HepG2 (cell line): ENCODE measurements around the gene N4BP2L1. TPM values are rescaled to one million over a fixed set of nuclear protein-coding genes. Genes with fewer than 3 reads are reported as not detected.
A peak's percentile ranks its signal among the peaks of the same experiment; 100 is the strongest.

Source experiments
- ATAC-seq: fragments of 200-7000 bp; cut with Tn5 transposase; 3 replicates; pipeline ENCODE4 v1.9.1; 2020; ENCODE audit warnings: mild to moderate bottlenecking, moderate library complexity
- BruUV-seq: library from RNA; stranded (reverse); fragments of 400-500 nt; replicated peaks from 2 replicates; lab custom pipeline; 2021; lab: Mats Ljungman, UMichigan
- CTCF ChIA-PET: fragments of 300-600 bp; formaldehyde crosslinking; extraction: SDS; loops from one replicate; lab custom pipeline; 2021; ENCODE audit warnings: low total read pairs, inconsistent platforms, low intra/inter-chr PET ratio; lab: Yijun Ruan, JAX
- POLR2A ChIA-PET: fragments of 350-600 bp; sonication (Branson Sonifier 250); formaldehyde crosslinking; loops from one replicate; lab custom pipeline; 2020; ENCODE audit warnings: antibody characterized with exemption, inconsistent platforms; lab: Yijun Ruan, JAX
- DNase-seq: peaks from one replicate; pipeline ENCODE4 v3.0.0-alpha.2; 2015; ENCODE audit warnings: low spot score
- FAIRE-seq: peaks from 3 replicates; lab custom pipeline; 2011; peaks lifted over from hg19 to GRCh38; lab: Jason Lieb, UNC
- H2AFZ ChIP-seq: one replicate; pipeline ENCODE4 v1.6.1; 2011; ENCODE audit warnings: low read length, inconsistent platforms
- H3K27ac ChIP-seq: fragments of 300-600 bp; 3 replicates; pipeline ENCODE4 v1.8.0; 2011; ENCODE audit warnings: mixed run types, mild to moderate bottlenecking, mixed read lengths, low read length, inconsistent platforms; ENCODE audit not compliant: insufficient read depth; ENCODE audit errors: extremely low read length
- H3K27me3 ChIP-seq, 2 experiments: fragments of 200-600 bp in 1 of 2; 2 replicates in 1 of 2; 3 replicates in 1 of 2; pipeline versions ENCODE4 v1.6.0 to v1.8.0; 2011; ENCODE audit warnings: low read length in 2 of 2, mild to moderate bottlenecking in 2 of 2, moderate library complexity in 2 of 2, inconsistent platforms in 1 of 2; ENCODE audit not compliant: insufficient read depth in 2 of 2, control insufficient read depth in 1 of 2
- H3K36me3 ChIP-seq, 2 experiments: fragments of 200-600 bp in 1 of 2; replicated peaks in 1 of 2; 2 replicates in 1 of 2; 3 replicates in 1 of 2; pipeline versions ENCODE4 v1.5.1 to v1.8.0; 2011; ENCODE audit warnings: low read length in 2 of 2, inconsistent platforms in 1 of 2; ENCODE audit not compliant: insufficient read depth in 2 of 2, control insufficient read depth in 1 of 2
- H3K4me1 ChIP-seq: 2 replicates; pipeline ENCODE4 v1.5.1; 2012; ENCODE audit warnings: low read length, inconsistent platforms; ENCODE audit not compliant: insufficient read depth
- H3K4me2 ChIP-seq: 2 replicates; pipeline ENCODE4 v1.6.0; 2011; ENCODE audit warnings: low read depth, low read length, inconsistent platforms
- H3K4me3 ChIP-seq, 3 experiments: fragments of 200-600 bp in 1 of 3; sonication (generic), shearing (Covaris generic) in 1 of 3; replicated peaks in 1 of 3; 2 replicates each; pipeline ENCODE4 v1.5.1; 2011 to 2016; ENCODE audit warnings: low read length in 3 of 3, inconsistent platforms in 2 of 3, low read depth in 2 of 3, mild to moderate bottlenecking in 2 of 3, control low read depth in 1 of 3, mixed read lengths in 1 of 3; ENCODE audit not compliant: insufficient read depth in 1 of 3
- H3K79me2 ChIP-seq: one replicate; pipeline ENCODE4 v1.6.1; 2011; ENCODE audit warnings: low read length, inconsistent platforms; ENCODE audit not compliant: insufficient read depth
- H3K9ac ChIP-seq: 2 replicates; pipeline ENCODE4 v1.6.0; 2011; ENCODE audit warnings: mild to moderate bottlenecking, low read depth, low read length, inconsistent platforms; ENCODE audit not compliant: insufficient read depth
- H3K9me3 ChIP-seq: 2 replicates; pipeline ENCODE4 v1.5.1; 2012; ENCODE audit warnings: mild to moderate bottlenecking, low read length
- H4K20me1 ChIP-seq: 2 replicates; pipeline ENCODE4 v1.6.0; 2011; ENCODE audit warnings: inconsistent platforms, mild to moderate bottlenecking, low read length, moderate library complexity; ENCODE audit not compliant: insufficient read depth
- KLF16 ChIP-seq, 2 experiments: sonication (generic) in 1 of 2; formaldehyde crosslinking in 1 of 2; IDR thresholded peaks; 2 replicates each; pipeline versions ENCODE4 v1.6.1 to v1.8.0; 2016 to 2023; ENCODE audit warnings: missing genetic modification reagents in 2 of 2, missing compliant biosample characterization in 1 of 2
- ZKSCAN1 ChIP-seq: fragments of 150-350 bp; IDR thresholded peaks from 2 replicates; pipeline ENCODE4 v1.6.1; 2014; ENCODE audit warnings: low read length
- ZNF724P ChIP-seq: sonication (generic); formaldehyde crosslinking; IDR thresholded peaks from 2 replicates; pipeline ENCODE4 v1.8.0; 2022; ENCODE audit warnings: missing genetic modification reagents, borderline replicate concordance
- WGBS: methylation state at CpG from one replicate; pipeline ENCODE4 v1.1.6; 2017; ENCODE audit warnings: low lambda C conversion rate; 5-methylcytosine and 5-hydroxymethylcytosine counted together
- in situ Hi-C: cut with HindIII; loops from 2 replicates; pipeline ENCODE4 v1.10.0; 2017; ENCODE audit warnings: low pct_unique_long_range_greater_than_20kb; ENCODE audit not compliant: extremely low pct_ligation_motif_present
- intact Hi-C: fragments of 100-400 bp; cut with micrococcal nuclease; formaldehyde crosslinking; loops from one replicate; pipeline ENCODE4 v1.10.0; 2022; ENCODE audit not compliant: unreplicated experiment
- polyA plus RNA-seq, 8 experiments: library from polyadenylated mRNA; depleted of rRNA in 3 of 8; stranded (reverse) in 7 of 8; unstranded in 1 of 8; fragments of >200 nt; fragmentation: Illumina TruSeq in 4 of 8; extraction: Trizol in 4 of 8; gene quantifications; 2 replicates each; pipeline versions ENCODE4 v1.2.1 to v1.2.3, GENCODE V29; 2011 to 2016; ENCODE audit warnings: low read depth in 4 of 8, missing spikeins in 1 of 8, mixed read lengths in 1 of 8; ENCODE audit not compliant: insufficient read depth in 1 of 8
- total RNA-seq, 5 experiments: library from RNA; depleted of rRNA; stranded (reverse); fragments of >200 nt; fragmentation: Illumina TruSeq; extraction: Trizol; gene quantifications; 2 replicates each; pipeline ENCODE4 v1.2.3, GENCODE V29; 2016; ENCODE audit warnings: low read depth in 1 of 5
- TF ChIP-seq, protein P1 (sequence below): IDR thresholded peaks from 2 replicates; pipeline ENCODE4 v1.6.1; 2016

Gene N4BP2L1
- total and polyA plus RNA-seq, 2 of the 13 experiments (the other 11 are each of a cell fraction or from before 2014, with no cell fraction given): 13.2 to 34.5 TPM

- TF ChIP-seq, protein P1, sequence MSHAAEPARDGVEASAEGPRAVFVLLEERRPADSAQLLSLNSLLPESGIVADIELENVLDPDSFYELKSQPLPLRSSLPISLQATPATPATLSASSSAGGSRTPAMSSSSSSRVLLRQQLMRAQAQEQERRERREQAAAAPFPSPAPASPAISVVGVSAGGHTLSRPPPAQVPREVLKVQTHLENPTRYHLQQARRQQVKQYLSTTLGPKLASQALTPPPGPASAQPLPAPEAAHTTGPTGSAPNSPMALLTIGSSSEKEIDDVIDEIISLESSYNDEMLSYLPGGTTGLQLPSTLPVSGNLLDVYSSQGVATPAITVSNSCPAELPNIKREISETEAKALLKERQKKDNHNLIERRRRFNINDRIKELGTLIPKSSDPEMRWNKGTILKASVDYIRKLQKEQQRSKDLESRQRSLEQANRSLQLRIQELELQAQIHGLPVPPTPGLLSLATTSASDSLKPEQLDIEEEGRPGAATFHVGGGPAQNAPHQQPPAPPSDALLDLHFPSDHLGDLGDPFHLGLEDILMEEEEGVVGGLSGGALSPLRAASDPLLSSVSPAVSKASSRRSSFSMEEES (CRISPR knock-in tag): no peak
- no peak for TF ChIP-seq ZNF724P
- no peak for TF ChIP-seq KLF16 (CRISPR knock-in tag; IDR thresholded peaks at IDR 0.05)
Observed at GRCh38 chr13:32409561-32410421, 18.1 kb downstream of the N4BP2L1 start (continued).

- H3K4me3 ChIP-seq: no peak overlapping the region; a peak in 1 of 6 replicates
- H3K9me3 ChIP-seq: no peaks in the 10 kb centered on the region
- DNase-seq (no peak), ATAC-seq (no peak), FAIRE-seq (no peak)
- H3K36me3 ChIP-seq: peaks cover 0 to 4% of the 10 kb centered on the region in 2 experiments; a peak in 1 of 5 replicates
- H3K4me1 ChIP-seq: peaks cover 26% of the 10 kb centered on the region
- no peak for TF ChIP-seq ZKSCAN1
- 93% methylated on average over 6 of the region's 6 CpGs for WGBS
- intact Hi-C loops (no loop called here), in situ Hi-C loops (no loop called here)
- H4K20me1 ChIP-seq: no peaks in the 10 kb centered on the region
- no peak overlapping the region for H3K9ac ChIP-seq
- H3K27ac ChIP-seq: peak overlapping the region; percentile 56
- CTCF ChIA-PET: no interaction called here
- H3K4me2 ChIP-seq: peak overlapping the region; percentile 47
- H3K27me3 ChIP-seq: no peaks in the 10 kb centered on the region
- H3K79me2 ChIP-seq: no peaks in the 10 kb centered on the region
- no TSS peak for BruUV-seq
- H2AFZ ChIP-seq: no peak overlapping the region
- POLR2A ChIA-PET: interaction anchor here (1.0 to 1.2 kb wide), 2 partner anchors 19 to 154 kb away, joined by 3 read pairs; partner anchors contain the start of gene N4BP2L1
Observed at GRCh38 chr13:32409001-32409313, 19.0 kb downstream of the N4BP2L1 start.
